Mammary epithelial cell (primary cell): ENCODE results near the gene MRGPRG.

Experiments
- EZH2 ChIP-seq: IDR thresholded peaks from 2 replicates; pipeline ENCODE4 v1.6.1; 2012; ENCODE audit warnings: low read length, inconsistent platforms, borderline replicate concordance
- TF ChIP-seq, protein P1 (sequence below), 2 donors: IDR thresholded peaks in 1 of 2; conservative IDR thresholded peaks in 1 of 2; 2 replicates each; pipeline ENCODE4 v1.5.1; 2011 to 2012; ENCODE audit warnings: inconsistent platforms in 2 of 2, low read length in 2 of 2, mild to moderate bottlenecking in 2 of 2, control low read depth in 1 of 2, low read depth in 1 of 2; ENCODE audit not compliant: insufficient read depth in 1 of 2; ENCODE audit errors: extremely low read depth in 1 of 2

GRCh38 chr11:3226846-3227567, 8.4 kb upstream of the MRGPRG start:
- TF ChIP-seq, protein P1, sequence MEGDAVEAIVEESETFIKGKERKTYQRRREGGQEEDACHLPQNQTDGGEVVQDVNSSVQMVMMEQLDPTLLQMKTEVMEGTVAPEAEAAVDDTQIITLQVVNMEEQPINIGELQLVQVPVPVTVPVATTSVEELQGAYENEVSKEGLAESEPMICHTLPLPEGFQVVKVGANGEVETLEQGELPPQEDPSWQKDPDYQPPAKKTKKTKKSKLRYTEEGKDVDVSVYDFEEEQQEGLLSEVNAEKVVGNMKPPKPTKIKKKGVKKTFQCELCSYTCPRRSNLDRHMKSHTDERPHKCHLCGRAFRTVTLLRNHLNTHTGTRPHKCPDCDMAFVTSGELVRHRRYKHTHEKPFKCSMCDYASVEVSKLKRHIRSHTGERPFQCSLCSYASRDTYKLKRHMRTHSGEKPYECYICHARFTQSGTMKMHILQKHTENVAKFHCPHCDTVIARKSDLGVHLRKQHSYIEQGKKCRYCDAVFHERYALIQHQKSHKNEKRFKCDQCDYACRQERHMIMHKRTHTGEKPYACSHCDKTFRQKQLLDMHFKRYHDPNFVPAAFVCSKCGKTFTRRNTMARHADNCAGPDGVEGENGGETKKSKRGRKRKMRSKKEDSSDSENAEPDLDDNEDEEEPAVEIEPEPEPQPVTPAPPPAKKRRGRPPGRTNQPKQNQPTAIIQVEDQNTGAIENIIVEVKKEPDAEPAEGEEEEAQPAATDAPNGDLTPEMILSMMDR (conservative IDR thresholded peaks at IDR 0.05 in 1 of 2, IDR thresholded peaks at IDR 0.05 in 1 of 2; ENCODE audit: extremely low read depth in 1 of 2, insufficient read depth in 1 of 2, low read depth in 1 of 2, low read length in 2 of 2): no peak
- no peak for TF ChIP-seq EZH2
